Sigmoid colon (tissue), 7 donors: ENCODE data around the gene MEA1. TPM values are rescaled to one million over a fixed set of nuclear protein-coding genes. Genes with fewer than 3 reads are reported as not detected.

Experiments
- DNase-seq: peaks from one replicate; pipeline ENCODE4 v3.0.0-alpha.2; 2019
- H3K27ac ChIP-seq, 4 donors: fragments of 200-600 bp; sonication (generic); one replicate each; pipeline ENCODE4 v1.5.1; 2016 to 2019; ENCODE audit warnings: mild to moderate bottlenecking in 1 of 4
- H3K27me3 ChIP-seq, 3 donors: fragments of 200-600 bp; sonication (generic); one replicate each; pipeline ENCODE4 v1.5.1; 2019; ENCODE audit warnings: mild to moderate bottlenecking in 1 of 3
- H3K36me3 ChIP-seq, 4 donors: fragments of 200-600 bp; sonication (generic); one replicate each; pipeline ENCODE4 v1.5.1; 2016 to 2019
- H3K4me1 ChIP-seq, 4 donors: fragments of 200-600 bp; sonication (generic); one replicate each; pipeline ENCODE4 v1.5.1; 2017 to 2019
- H3K4me3 ChIP-seq, 4 donors: fragments of 200-600 bp; sonication (generic); one replicate each; pipeline ENCODE4 v1.5.1; 2017 to 2019; ENCODE audit warnings: mild to moderate bottlenecking in 2 of 4, moderate library complexity in 1 of 4
- H3K9me3 ChIP-seq, 4 donors: fragments of 200-600 bp in 3 of 4; sonication (generic) in 3 of 4; one replicate each; pipeline versions ENCODE4 v1.5.1 to v1.6.1; 2013 to 2019
- EP300 ChIP-seq, 4 donors: sonication (generic); formaldehyde crosslinking; IDR thresholded peaks; one replicate each; pipeline ENCODE4 v1.6.1; 2017; ENCODE audit warnings: antibody characterized with exemption in 4 of 4
- POLR2A ChIP-seq, 2 donors: fragments of 450-650 bp; IDR thresholded peaks; one replicate each; pipeline ENCODE4 v1.6.1; 2016; ENCODE audit warnings: antibody characterized with exemption in 2 of 2, mild to moderate bottlenecking in 2 of 2, moderate library complexity in 2 of 2
- POLR2AphosphoS5 ChIP-seq, 4 donors: sonication (generic); formaldehyde crosslinking; IDR thresholded peaks; one replicate each; pipeline ENCODE4 v1.6.1; 2017; ENCODE audit warnings: antibody characterized with exemption in 4 of 4
- WGBS, 2 donors: extraction: QIAGEN DNeasy Blood & Tissue Kit; methylation state at CpG; one replicate each; pipeline ENCODE4 v1.1.7; 2013; 5-methylcytosine and 5-hydroxymethylcytosine counted together
- intact Hi-C: fragments of 100-400 bp; cut with DNase I; formaldehyde crosslinking; loops from one replicate; pipeline ENCODE4 v1.15.1; 2023
- polyA plus RNA-seq, 3 donors: library from polyadenylated mRNA; stranded (reverse); fragments of 200-250 nt; gene quantifications; one replicate each; pipeline ENCODE4 v1.2.3, GENCODE V29; 2013
- total RNA-seq, 4 donors: library from RNA; depleted of rRNA; stranded (reverse); fragments of >200 nt; gene quantifications; one replicate each; pipeline ENCODE4 v1.1.0, GENCODE V29; 2016
- TF ChIP-seq, protein P1 (sequence below), 4 experiments: fragments of 450-650 bp in 3 of 4; fragments of 200-600 bp in 1 of 4; IDR thresholded peaks; one replicate each; pipeline ENCODE4 v1.5.1; 2016 to 2019; ENCODE audit warnings: antibody characterized with exemption in 4 of 4, mild to moderate bottlenecking in 3 of 4, moderate library complexity in 2 of 4
- donor health status: healthy with polysubstance abuse.
- donor health status: Bipolar disorder and iron deficiency.
- donor health status: healthy.

Gene MEA1
- total and polyA plus RNA-seq, 7 donors: 49.0 to 93.1 (median 73.8) TPM

DNA sequence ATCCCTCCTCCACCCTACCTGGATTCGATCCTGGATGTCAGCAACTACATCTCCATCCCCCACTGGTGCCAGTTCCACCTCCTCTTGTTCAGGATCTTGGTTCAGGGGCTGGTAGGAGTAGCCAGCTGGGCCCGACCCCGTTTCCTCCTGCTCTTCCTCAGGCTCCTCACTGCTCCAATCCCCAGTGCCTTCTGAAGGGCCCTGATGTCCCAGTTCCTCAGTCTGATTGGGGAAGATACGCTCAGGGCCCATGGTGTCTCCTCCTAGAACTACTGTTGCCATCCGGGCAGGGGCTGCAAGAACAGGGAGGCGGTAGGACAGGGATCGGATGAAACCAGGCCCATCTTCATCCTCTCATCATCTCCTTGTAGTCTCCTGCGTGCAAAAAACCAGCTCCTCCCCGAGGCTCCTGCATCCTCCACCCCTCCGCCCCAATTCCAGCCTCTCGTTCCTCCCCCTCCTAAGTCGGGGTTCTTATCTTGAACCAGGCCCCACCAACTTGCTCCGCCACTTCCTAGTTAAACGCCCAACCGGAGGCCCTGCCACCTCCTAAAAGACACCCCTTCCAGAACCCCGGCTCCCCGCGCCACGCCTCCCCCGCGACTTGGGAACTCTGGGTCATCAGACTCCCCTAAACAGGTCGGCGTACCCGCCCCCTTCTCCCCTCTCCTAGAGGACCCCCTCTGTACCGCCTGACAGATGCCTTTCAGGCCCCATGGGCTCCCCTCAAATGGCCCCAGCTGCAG is 476 bp downstream of the MEA1 start:
- intact Hi-C loops: loop anchor here (2.0 to 5.0 kb wide), 4 partner anchors 28 to 130 kb away; partner anchors contain the start of gene PPP2R5D
- Histone ChIP-seq H3K9me3 (no peaks in the 10 kb centered on the region), H3K27me3 (no peaks in the 10 kb centered on the region), H3K27ac (peak overlapping the region; percentile 83 to 86 (median 84)), H3K36me3 (peaks cover 27 to 55% (median 40%) of the 10 kb centered on the region in 4 donors), H3K4me1 (peaks cover 0 to 53% (median 42%) of the 10 kb centered on the region in 4 donors), H3K4me3 (peak overlapping the region; percentile 55 to 88 (median 85))
- TF ChIP-seq POLR2AphosphoS5 (IDR thresholded peaks at IDR 0.05) (no peak), POLR2A (IDR thresholded peaks at IDR 0.05) (no peak), EP300 (IDR thresholded peaks at IDR 0.05) (no peak)
- TF ChIP-seq, protein P1, sequence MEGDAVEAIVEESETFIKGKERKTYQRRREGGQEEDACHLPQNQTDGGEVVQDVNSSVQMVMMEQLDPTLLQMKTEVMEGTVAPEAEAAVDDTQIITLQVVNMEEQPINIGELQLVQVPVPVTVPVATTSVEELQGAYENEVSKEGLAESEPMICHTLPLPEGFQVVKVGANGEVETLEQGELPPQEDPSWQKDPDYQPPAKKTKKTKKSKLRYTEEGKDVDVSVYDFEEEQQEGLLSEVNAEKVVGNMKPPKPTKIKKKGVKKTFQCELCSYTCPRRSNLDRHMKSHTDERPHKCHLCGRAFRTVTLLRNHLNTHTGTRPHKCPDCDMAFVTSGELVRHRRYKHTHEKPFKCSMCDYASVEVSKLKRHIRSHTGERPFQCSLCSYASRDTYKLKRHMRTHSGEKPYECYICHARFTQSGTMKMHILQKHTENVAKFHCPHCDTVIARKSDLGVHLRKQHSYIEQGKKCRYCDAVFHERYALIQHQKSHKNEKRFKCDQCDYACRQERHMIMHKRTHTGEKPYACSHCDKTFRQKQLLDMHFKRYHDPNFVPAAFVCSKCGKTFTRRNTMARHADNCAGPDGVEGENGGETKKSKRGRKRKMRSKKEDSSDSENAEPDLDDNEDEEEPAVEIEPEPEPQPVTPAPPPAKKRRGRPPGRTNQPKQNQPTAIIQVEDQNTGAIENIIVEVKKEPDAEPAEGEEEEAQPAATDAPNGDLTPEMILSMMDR (IDR thresholded peaks at IDR 0.05): no peak
- no peak for DNase-seq
- 2 to 3% methylated on average over 25 of the region's 25 CpGs for WGBS, 2 donors

DNA sequence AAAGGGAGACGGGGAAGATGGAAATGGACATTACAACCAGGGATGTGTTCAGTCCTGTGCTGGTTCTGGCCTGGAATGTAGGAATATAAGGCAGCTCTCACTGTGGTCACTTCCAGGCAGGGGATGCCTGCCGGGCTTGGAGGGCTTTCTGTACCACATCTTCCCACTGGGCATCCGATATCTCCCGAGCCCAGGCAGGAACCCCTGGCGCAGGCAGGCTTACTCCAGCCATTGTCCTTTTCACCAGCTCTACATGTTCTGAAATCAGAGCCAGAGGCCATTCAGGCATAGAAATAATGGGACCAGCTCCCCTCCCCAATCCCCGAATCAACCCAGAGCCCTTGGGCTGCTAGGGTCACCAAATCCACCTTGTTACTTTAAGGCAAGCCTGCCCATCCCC is 1.4 kb downstream of the MEA1 start:
- TF ChIP-seq, protein P1 (IDR thresholded peaks at IDR 0.05): no peak
- no peak for TF ChIP-seq POLR2AphosphoS5 (IDR thresholded peaks at IDR 0.05)
- no peak for TF ChIP-seq EP300 (IDR thresholded peaks at IDR 0.05)
- TF ChIP-seq POLR2A (IDR thresholded peaks at IDR 0.05): no peak
- H3K27me3 ChIP-seq: no peaks in the 10 kb centered on the region
- DNase-seq: no peak
- 88 to 93% methylated on average over 6 of the region's 6 CpGs for WGBS, 2 donors
- H3K36me3 ChIP-seq: peaks cover 21 to 55% (median 40%) of the 10 kb centered on the region in 4 donors
- H3K4me1 ChIP-seq: peaks cover 0 to 48% (median 42%) of the 10 kb centered on the region in 4 donors
- intact Hi-C loops: loop anchor here (2.0 to 5.0 kb wide), 4 partner anchors 28 to 130 kb away; partner anchors contain the start of gene PPP2R5D
- H3K9me3 ChIP-seq: no peaks in the 10 kb centered on the region
- peak overlapping the region in 2 of 4 donors; percentile 84 to 86 for H3K27ac ChIP-seq
- no peak overlapping the region for H3K4me3 ChIP-seq

DNA sequence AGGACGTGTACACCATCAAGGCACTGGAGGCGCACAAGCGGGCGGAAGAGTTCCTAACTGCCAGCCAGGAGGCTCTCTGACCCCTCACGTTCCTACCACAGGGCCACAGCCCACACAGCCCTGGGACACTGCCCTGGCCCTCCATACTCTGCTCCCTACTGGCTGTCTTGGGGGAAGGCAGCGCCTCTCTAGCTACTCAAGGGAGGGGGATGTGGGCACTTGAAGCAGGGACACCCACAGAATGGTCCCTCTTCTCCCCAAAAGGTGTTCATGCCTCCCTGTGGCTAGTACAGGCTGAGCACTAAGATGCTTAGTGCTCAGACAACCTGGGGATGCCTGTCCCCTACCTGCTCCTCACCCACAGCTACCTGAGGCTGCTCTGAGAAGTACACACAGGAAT is 2.5 kb downstream of the MEA1 start:
- no peak overlapping the region for H3K4me3 ChIP-seq
- H3K9me3 ChIP-seq: no peaks in the 10 kb centered on the region
- no peak overlapping the region for H3K27ac ChIP-seq
- intact Hi-C loops: loop anchor here (5.0 kb wide), 2 partner anchors 79 to 109 kb away; no protein-coding TSS in a partner anchor
- no peaks in the 10 kb centered on the region for H3K27me3 ChIP-seq
- TF ChIP-seq POLR2A (IDR thresholded peaks at IDR 0.05) (no peak), EP300 (IDR thresholded peaks at IDR 0.05) (no peak), POLR2AphosphoS5 (IDR thresholded peaks at IDR 0.05) (no peak)
- TF ChIP-seq, protein P1 (IDR thresholded peaks at IDR 0.05): no peak
- peaks cover 0 to 36% (median 32%) of the 10 kb centered on the region in 4 donors for H3K4me1 ChIP-seq
- H3K36me3 ChIP-seq: peaks cover 26 to 63% (median 48%) of the 10 kb centered on the region in 4 donors
- WGBS, 2 donors: 87% methylated on average over 6 of the region's 6 CpGs
- no peak for DNase-seq

DNA sequence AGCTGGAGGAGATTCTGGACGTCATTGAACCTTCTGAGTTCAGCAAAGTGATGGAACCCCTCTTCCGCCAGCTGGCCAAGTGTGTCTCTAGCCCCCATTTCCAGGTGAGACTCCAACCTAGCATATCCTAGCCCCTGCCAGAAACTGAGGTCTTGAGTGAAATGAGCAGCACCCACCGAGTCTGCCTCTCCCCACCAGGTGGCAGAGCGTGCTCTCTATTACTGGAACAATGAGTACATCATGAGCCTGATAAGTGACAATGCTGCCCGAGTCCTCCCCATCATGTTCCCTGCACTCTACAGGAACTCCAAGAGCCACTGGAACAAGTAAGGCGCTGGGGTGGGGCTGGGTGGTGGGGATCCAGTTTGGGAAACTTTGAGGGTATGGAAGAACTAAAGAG is 4.6 kb downstream of the MEA1 start:
- DNase-seq: no peak
- Histone ChIP-seq H3K36me3 (peaks cover 26 to 69% (median 48%) of the 10 kb centered on the region in 4 donors), H3K4me3 (no peak overlapping the region), H3K9me3 (no peaks in the 10 kb centered on the region), H3K4me1 (peaks cover 0 to 19% (median 14%) of the 10 kb centered on the region in 4 donors), H3K27ac (no peak overlapping the region), H3K27me3 (no peaks in the 10 kb centered on the region)
- intact Hi-C loops: no loop called here
- 60 to 73% methylated on average over 6 of the region's 6 CpGs for WGBS, 2 donors
- no peak for TF ChIP-seq POLR2A (IDR thresholded peaks at IDR 0.05)
- TF ChIP-seq, protein P1 (IDR thresholded peaks at IDR 0.05): peak in 2 of 4 experiments; percentile 10 to 19
